IPS-18a (cell line): ENCODE measurements around the gene KRT13.

Experiments used
- H3K27ac ChIP-seq: one replicate; pipeline ENCODE4 v1.5.1; 2013; ENCODE audit warnings: low read length
- H3K27me3 ChIP-seq: one replicate; pipeline ENCODE4 v1.6.1; 2013; ENCODE audit warnings: mild to moderate bottlenecking, low read length; ENCODE audit not compliant: control insufficient read depth, insufficient read depth
- H3K36me3 ChIP-seq: one replicate; pipeline ENCODE4 v1.6.1; 2013; ENCODE audit warnings: low read depth, low read length; ENCODE audit not compliant: control insufficient read depth
- H3K4me1 ChIP-seq: one replicate; pipeline ENCODE4 v1.6.1; 2013; ENCODE audit warnings: low read depth, low read length; ENCODE audit not compliant: control insufficient read depth
- H3K4me3 ChIP-seq: one replicate; pipeline ENCODE4 v1.5.1; 2013; ENCODE audit warnings: low read length
- H3K9ac ChIP-seq: one replicate; pipeline ENCODE4 v1.6.1; 2013; ENCODE audit warnings: mild to moderate bottlenecking, low read length, moderate library complexity
- H3K9me3 ChIP-seq: one replicate; pipeline ENCODE4 v1.6.1; 2013; ENCODE audit warnings: low read depth, low read length; ENCODE audit not compliant: control insufficient read depth

The KRT13 gene

GRCh38 chr17:41468346-41468745 lies 37.1 kb downstream of the KRT13 start:
- Histone ChIP-seq H3K9ac (no peak overlapping the region), H3K36me3 (no peaks in the 10 kb centered on the region), H3K27ac (no peak overlapping the region), H3K4me1 (no peaks in the 10 kb centered on the region), H3K4me3 (no peak overlapping the region), H3K27me3 (no peaks in the 10 kb centered on the region), H3K9me3 (no peaks in the 10 kb centered on the region)

- no peak overlapping the region for H3K27ac ChIP-seq
- H3K4me1 ChIP-seq, result no peaks in the 10 kb centered on the region
- no peaks in the 10 kb centered on the region for H3K27me3 ChIP-seq
- H3K36me3 ChIP-seq, result no peaks in the 10 kb centered on the region
- no peaks in the 10 kb centered on the region for H3K9me3 ChIP-seq
- H3K9ac ChIP-seq, result no peak overlapping the region
- H3K4me3 ChIP-seq, result no peak overlapping the region
Measured at GRCh38 chr17:41467561-41467960, 37.9 kb downstream of the KRT13 start.

- no peaks in the 10 kb centered on the region for H3K4me1 ChIP-seq
- no peak within 1 kb of the TSS for H3K4me3 ChIP-seq
- H3K27ac ChIP-seq, result no peak within 1 kb of the TSS
- no peaks in the 10 kb centered on the region for H3K27me3 ChIP-seq
- no peaks in the 10 kb centered on the region for H3K36me3 ChIP-seq
- H3K9ac ChIP-seq, result no peak within 1 kb of the TSS
- H3K9me3 ChIP-seq, result no peaks in the 10 kb centered on the region
Measured at GRCh38 chr17:41466988-41467387, 38.4 kb downstream of the KRT13 start, which contains the start of gene KRT32. KRT32 (minus strand) TSS chr17:41467386; CDS start chr17:41467325, 61 bp downstream.

GRCh38 chr17:41464682-41465081 lies 40.7 kb downstream of the KRT13 start:
- H3K9me3 ChIP-seq, result no peaks in the 10 kb centered on the region
- no peak overlapping the region for H3K27ac ChIP-seq
- H3K4me3 ChIP-seq, result no peak overlapping the region
- no peaks in the 10 kb centered on the region for H3K36me3 ChIP-seq
- no peak overlapping the region for H3K9ac ChIP-seq
- H3K4me1 ChIP-seq, result no peaks in the 10 kb centered on the region
- no peaks in the 10 kb centered on the region for H3K27me3 ChIP-seq

- H3K4me3 ChIP-seq, result no peak overlapping the region
- no peaks in the 10 kb centered on the region for H3K27me3 ChIP-seq
- no peaks in the 10 kb centered on the region for H3K4me1 ChIP-seq
- H3K27ac ChIP-seq, result no peak overlapping the region
- no peaks in the 10 kb centered on the region for H3K9me3 ChIP-seq
- H3K9ac ChIP-seq, result no peak overlapping the region
- no peaks in the 10 kb centered on the region for H3K36me3 ChIP-seq
Measured at GRCh38 chr17:41464173-41464572, 41.2 kb downstream of the KRT13 start.

- H3K9me3 ChIP-seq, result no peaks in the 10 kb centered on the region
- no peaks in the 10 kb centered on the region for H3K36me3 ChIP-seq
- no peak overlapping the region for H3K27ac ChIP-seq
- H3K4me3 ChIP-seq, result no peak overlapping the region
- no peaks in the 10 kb centered on the region for H3K27me3 ChIP-seq
- no peaks in the 10 kb centered on the region for H3K4me1 ChIP-seq
- H3K9ac ChIP-seq, result no peak overlapping the region
Measured at GRCh38 chr17:41463746-41464145, 41.7 kb downstream of the KRT13 start.

GRCh38 chr17:41462705-41463104 lies 42.7 kb downstream of the KRT13 start:
- no peak overlapping the region for H3K9ac ChIP-seq
- H3K27ac ChIP-seq, result no peak overlapping the region
- no peaks in the 10 kb centered on the region for H3K27me3 ChIP-seq
- no peaks in the 10 kb centered on the region for H3K36me3 ChIP-seq
- no peak overlapping the region for H3K4me3 ChIP-seq
- H3K9me3 ChIP-seq, result no peaks in the 10 kb centered on the region
- no peaks in the 10 kb centered on the region for H3K4me1 ChIP-seq

GRCh38 chr17:41457676-41458075 lies 47.7 kb downstream of the KRT13 start:
- no peaks in the 10 kb centered on the region for H3K27me3 ChIP-seq
- H3K4me1 ChIP-seq, result no peaks in the 10 kb centered on the region
- H3K9me3 ChIP-seq, result no peaks in the 10 kb centered on the region
- H3K4me3 ChIP-seq, result no peak overlapping the region
- H3K9ac ChIP-seq, result no peak overlapping the region
- H3K27ac ChIP-seq, result no peak overlapping the region
- H3K36me3 ChIP-seq, result no peaks in the 10 kb centered on the region

GRCh38 chr17:41456204-41456603 lies 49.2 kb downstream of the KRT13 start:
- Histone ChIP-seq H3K9me3 (no peaks in the 10 kb centered on the region), H3K4me1 (no peaks in the 10 kb centered on the region), H3K27ac (no peak overlapping the region), H3K4me3 (no peak overlapping the region), H3K27me3 (no peaks in the 10 kb centered on the region), H3K36me3 (no peaks in the 10 kb centered on the region), H3K9ac (no peak overlapping the region)

- Histone ChIP-seq H3K27me3 (no peaks in the 10 kb centered on the region), H3K4me1 (no peaks in the 10 kb centered on the region), H3K27ac (no peak overlapping the region), H3K9ac (no peak overlapping the region), H3K4me3 (no peak overlapping the region), H3K36me3 (no peaks in the 10 kb centered on the region), H3K9me3 (no peaks in the 10 kb centered on the region)
Measured at GRCh38 chr17:41455236-41455635, 50.2 kb downstream of the KRT13 start.

GRCh38 chr17:41453066-41453465 lies 52.3 kb downstream of the KRT13 start:
- Histone ChIP-seq H3K9ac (no peak overlapping the region), H3K4me1 (no peaks in the 10 kb centered on the region), H3K4me3 (no peak overlapping the region), H3K36me3 (no peaks in the 10 kb centered on the region), H3K27me3 (no peaks in the 10 kb centered on the region), H3K9me3 (no peaks in the 10 kb centered on the region), H3K27ac (no peak overlapping the region)

GRCh38 chr17:41452281-41452680 lies 53.1 kb downstream of the KRT13 start:
- H3K27me3 ChIP-seq, result no peaks in the 10 kb centered on the region
- no peak overlapping the region for H3K9ac ChIP-seq
- H3K4me1 ChIP-seq, result no peaks in the 10 kb centered on the region
- no peaks in the 10 kb centered on the region for H3K36me3 ChIP-seq
- no peak overlapping the region for H3K4me3 ChIP-seq
- H3K9me3 ChIP-seq, result no peaks in the 10 kb centered on the region
- H3K27ac ChIP-seq, result no peak overlapping the region
